Measurements from ENCODE around the gene FAM107A. TPM values are rescaled to one million over a fixed set of nuclear protein-coding genes. Genes with fewer than 3 reads are reported as not detected.
A peak's percentile ranks its signal among the peaks of the same experiment; 100 is the strongest.

Gene FAM107A
- total and polyA plus RNA-seq, 2 of the 13 experiments (the other 11 are each of a cell fraction or from before 2014, with no cell fraction given) = not detected

DNA sequence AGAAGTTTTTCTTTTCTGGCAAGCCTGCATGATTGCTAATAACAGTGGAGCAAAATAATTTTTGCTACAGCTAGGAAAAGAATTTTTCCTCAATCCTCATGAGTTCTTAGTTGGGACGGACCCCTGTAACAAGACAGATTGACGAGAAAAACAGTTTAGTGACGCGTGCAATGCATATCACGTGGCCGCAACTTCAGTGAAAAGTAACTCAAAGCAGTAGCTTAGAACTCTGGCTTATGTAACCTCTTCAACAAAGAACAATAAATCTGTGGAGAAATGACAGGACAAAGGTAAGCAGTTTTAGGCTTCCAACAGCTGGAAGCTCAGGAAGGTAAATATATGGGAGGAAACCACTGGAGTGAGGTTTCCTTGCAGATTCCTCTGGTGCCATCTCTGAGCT lies 19.7 kb downstream of the FAM107A start (continued):
- TF ChIP-seq, protein P1, sequence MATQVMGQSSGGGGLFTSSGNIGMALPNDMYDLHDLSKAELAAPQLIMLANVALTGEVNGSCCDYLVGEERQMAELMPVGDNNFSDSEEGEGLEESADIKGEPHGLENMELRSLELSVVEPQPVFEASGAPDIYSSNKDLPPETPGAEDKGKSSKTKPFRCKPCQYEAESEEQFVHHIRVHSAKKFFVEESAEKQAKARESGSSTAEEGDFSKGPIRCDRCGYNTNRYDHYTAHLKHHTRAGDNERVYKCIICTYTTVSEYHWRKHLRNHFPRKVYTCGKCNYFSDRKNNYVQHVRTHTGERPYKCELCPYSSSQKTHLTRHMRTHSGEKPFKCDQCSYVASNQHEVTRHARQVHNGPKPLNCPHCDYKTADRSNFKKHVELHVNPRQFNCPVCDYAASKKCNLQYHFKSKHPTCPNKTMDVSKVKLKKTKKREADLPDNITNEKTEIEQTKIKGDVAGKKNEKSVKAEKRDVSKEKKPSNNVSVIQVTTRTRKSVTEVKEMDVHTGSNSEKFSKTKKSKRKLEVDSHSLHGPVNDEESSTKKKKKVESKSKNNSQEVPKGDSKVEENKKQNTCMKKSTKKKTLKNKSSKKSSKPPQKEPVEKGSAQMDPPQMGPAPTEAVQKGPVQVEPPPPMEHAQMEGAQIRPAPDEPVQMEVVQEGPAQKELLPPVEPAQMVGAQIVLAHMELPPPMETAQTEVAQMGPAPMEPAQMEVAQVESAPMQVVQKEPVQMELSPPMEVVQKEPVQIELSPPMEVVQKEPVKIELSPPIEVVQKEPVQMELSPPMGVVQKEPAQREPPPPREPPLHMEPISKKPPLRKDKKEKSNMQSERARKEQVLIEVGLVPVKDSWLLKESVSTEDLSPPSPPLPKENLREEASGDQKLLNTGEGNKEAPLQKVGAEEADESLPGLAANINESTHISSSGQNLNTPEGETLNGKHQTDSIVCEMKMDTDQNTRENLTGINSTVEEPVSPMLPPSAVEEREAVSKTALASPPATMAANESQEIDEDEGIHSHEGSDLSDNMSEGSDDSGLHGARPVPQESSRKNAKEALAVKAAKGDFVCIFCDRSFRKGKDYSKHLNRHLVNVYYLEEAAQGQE (IDR thresholded peaks at IDR 0.05; ENCODE audit: borderline replicate concordance in 1 of 2, low read depth in 1 of 2, low read length in 2 of 2) = no peak
- TF ChIP-seq, protein P2, sequence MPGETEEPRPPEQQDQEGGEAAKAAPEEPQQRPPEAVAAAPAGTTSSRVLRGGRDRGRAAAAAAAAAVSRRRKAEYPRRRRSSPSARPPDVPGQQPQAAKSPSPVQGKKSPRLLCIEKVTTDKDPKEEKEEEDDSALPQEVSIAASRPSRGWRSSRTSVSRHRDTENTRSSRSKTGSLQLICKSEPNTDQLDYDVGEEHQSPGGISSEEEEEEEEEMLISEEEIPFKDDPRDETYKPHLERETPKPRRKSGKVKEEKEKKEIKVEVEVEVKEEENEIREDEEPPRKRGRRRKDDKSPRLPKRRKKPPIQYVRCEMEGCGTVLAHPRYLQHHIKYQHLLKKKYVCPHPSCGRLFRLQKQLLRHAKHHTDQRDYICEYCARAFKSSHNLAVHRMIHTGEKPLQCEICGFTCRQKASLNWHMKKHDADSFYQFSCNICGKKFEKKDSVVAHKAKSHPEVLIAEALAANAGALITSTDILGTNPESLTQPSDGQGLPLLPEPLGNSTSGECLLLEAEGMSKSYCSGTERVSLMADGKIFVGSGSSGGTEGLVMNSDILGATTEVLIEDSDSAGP (CRISPR knock-in tag; IDR thresholded peaks at IDR 0.05; ENCODE audit: borderline replicate concordance) = no peak
- no peak for TF ChIP-seq ZNF557 (CRISPR knock-in tag; IDR thresholded peaks at IDR 0.05)
- peak; percentile 45; the same call in 1 of the 2 replicates for TF ChIP-seq ZMYM4 (CRISPR knock-in tag; IDR thresholded peaks at IDR 0.05)
- TF ChIP-seq HOXA3 (CRISPR knock-in tag; IDR thresholded peaks at IDR 0.05) = no peak
- no peak for TF ChIP-seq KLF13 (CRISPR knock-in tag; IDR thresholded peaks at IDR 0.05)
- no peak for TF ChIP-seq ZMYM3 (CRISPR knock-in tag; IDR thresholded peaks at IDR 0.05)
- no peak for TF ChIP-seq ZNF121 (CRISPR knock-in tag; IDR thresholded peaks at IDR 0.05)
- 0 out of 2 replicates have a peak, but pooled peaks have one; percentile 7 for TF ChIP-seq RXRB (CRISPR knock-in tag; IDR thresholded peaks at IDR 0.05; ENCODE audit: borderline replicate concordance)
- no peak for TF ChIP-seq ZNF124 (CRISPR knock-in tag; IDR thresholded peaks at IDR 0.05)
- no peak for TF ChIP-seq ZNF431 (CRISPR knock-in tag; IDR thresholded peaks at IDR 0.05; ENCODE audit: borderline replicate concordance, low read depth)
- TF ChIP-seq ZNF737 (CRISPR knock-in tag; IDR thresholded peaks at IDR 0.05; ENCODE audit: borderline replicate concordance) = no peak
- TF ChIP-seq, protein P3, sequence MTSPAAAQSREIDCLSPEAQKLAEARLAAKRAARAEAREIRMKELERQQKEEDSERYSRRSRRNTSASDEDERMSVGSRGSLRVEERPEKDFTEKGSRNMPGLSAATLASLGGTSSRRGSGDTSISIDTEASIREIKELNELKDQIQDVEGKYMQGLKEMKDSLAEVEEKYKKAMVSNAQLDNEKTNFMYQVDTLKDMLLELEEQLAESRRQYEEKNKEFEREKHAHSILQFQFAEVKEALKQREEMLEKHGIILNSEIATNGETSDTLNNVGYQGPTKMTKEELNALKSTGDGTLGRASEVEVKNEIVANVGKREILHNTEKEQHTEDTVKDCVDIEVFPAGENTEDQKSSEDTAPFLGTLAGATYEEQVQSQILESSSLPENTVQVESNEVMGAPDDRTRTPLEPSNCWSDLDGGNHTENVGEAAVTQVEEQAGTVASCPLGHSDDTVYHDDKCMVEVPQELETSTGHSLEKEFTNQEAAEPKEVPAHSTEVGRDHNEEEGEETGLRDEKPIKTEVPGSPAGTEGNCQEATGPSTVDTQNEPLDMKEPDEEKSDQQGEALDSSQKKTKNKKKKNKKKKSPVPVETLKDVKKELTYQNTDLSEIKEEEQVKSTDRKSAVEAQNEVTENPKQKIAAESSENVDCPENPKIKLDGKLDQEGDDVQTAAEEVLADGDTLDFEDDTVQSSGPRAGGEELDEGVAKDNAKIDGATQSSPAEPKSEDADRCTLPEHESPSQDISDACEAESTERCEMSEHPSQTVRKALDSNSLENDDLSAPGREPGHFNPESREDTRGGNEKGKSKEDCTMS (CRISPR knock-in tag; conservative IDR thresholded peaks at IDR 0.05) = no peak
- TF ChIP-seq RFXANK (CRISPR knock-in tag; IDR thresholded peaks at IDR 0.05) = no peak
- TF ChIP-seq, protein P4, sequence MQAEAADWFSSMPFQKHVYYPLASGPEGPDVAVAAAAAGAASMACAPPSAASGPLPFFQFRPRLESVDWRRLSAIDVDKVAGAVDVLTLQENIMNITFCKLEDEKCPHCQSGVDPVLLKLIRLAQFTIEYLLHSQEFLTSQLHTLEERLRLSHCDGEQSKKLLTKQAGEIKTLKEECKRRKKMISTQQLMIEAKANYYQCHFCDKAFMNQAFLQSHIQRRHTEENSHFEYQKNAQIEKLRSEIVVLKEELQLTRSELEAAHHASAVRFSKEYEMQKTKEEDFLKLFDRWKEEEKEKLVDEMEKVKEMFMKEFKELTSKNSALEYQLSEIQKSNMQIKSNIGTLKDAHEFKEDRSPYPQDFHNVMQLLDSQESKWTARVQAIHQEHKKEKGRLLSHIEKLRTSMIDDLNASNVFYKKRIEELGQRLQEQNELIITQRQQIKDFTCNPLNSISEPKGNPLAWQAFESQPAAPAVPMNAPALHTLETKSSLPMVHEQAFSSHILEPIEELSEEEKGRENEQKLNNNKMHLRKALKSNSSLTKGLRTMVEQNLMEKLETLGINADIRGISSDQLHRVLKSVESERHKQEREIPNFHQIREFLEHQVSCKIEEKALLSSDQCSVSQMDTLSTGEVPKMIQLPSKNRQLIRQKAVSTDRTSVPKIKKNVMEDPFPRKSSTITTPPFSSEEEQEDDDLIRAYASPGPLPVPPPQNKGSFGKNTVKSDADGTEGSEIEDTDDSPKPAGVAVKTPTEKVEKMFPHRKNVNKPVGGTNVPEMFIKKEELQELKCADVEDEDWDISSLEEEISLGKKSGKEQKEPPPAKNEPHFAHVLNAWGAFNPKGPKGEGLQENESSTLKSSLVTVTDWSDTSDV (CRISPR knock-in tag; IDR thresholded peaks at IDR 0.05) = no peak
- no peak for TF ChIP-seq MED1 (CRISPR knock-in tag; IDR thresholded peaks at IDR 0.05)
- TF ChIP-seq ZNF160 (CRISPR knock-in tag; IDR thresholded peaks at IDR 0.05) = no peak
- TF ChIP-seq, protein P5, sequence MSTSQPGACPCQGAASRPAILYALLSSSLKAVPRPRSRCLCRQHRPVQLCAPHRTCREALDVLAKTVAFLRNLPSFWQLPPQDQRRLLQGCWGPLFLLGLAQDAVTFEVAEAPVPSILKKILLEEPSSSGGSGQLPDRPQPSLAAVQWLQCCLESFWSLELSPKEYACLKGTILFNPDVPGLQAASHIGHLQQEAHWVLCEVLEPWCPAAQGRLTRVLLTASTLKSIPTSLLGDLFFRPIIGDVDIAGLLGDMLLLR (CRISPR knock-in tag; IDR thresholded peaks at IDR 0.05) = no peak

Data from HepG2 (cell line).